HCT116 (cell line): ENCODE data around the gene HVCN1. TPM values are rescaled to one million over a fixed set of nuclear protein-coding genes. Genes with fewer than 3 reads are reported as not detected.

Experiments
- ATAC-seq: fragments of 200-7000 bp; cut with Tn5 transposase; 2 replicates; pipeline ENCODE4 v1.9.1; 2020; ENCODE audit warnings: mild to moderate bottlenecking, moderate library complexity
- BruUV-seq: library from RNA; stranded (reverse); fragments of 400-500 nt; replicated peaks from 2 replicates; lab custom pipeline; 2021; lab: Mats Ljungman, UMichigan
- CTCF ChIA-PET: fragments of 300-600 bp; sonication (Branson Sonifier 250); formaldehyde crosslinking; loops from one replicate; lab custom pipeline; 2021; ENCODE audit warnings: antibody characterized with exemption; lab: Charles Lee
- POLR2A ChIA-PET: fragments of 300-600, 350-600 bp; sonication (Branson Sonifier 250); formaldehyde crosslinking; loops from one replicate; lab custom pipeline; 2021; ENCODE audit warnings: antibody characterized with exemption; lab: Charles Lee
- RAD21 ChIA-PET, 2 experiments: fragments of 300-600 bp; sonication (Branson Sonifier 250); formaldehyde crosslinking; loops; one replicate each; lab custom pipeline; 2023; ENCODE audit warnings: low total read pairs in 2 of 2; ENCODE audit not compliant: uncharacterized antibody in 2 of 2, unreplicated experiment in 2 of 2, low non-redundant PET in 1 of 2; lab: Charles Lee
- DNase-seq: peaks from one replicate; pipeline ENCODE4 v3.0.0-alpha.2; 2010; ENCODE audit warnings: low read depth, low spot score
- H2AFZ ChIP-seq: fragments of 200-600 bp; shearing (Covaris generic), sonication (generic); 2 replicates; pipeline ENCODE4 v1.6.1; 2017; ENCODE audit warnings: low read depth, mixed run types, mixed read lengths, antibody characterized with exemption, low read length; ENCODE audit not compliant: poor library complexity, severe bottlenecking
- H3K27ac ChIP-seq: 2 replicates; pipeline ENCODE4 v1.5.1; 2012; ENCODE audit warnings: low read depth, low read length
- H3K27me3 ChIP-seq: fragments of 200-600 bp; sonication (generic); 2 replicates; pipeline ENCODE4 v1.6.1; 2016; ENCODE audit warnings: mixed run types, low read length, mixed read lengths; ENCODE audit not compliant: insufficient read depth
- H3K36me3 ChIP-seq, 2 experiments: fragments of 200-500 bp in 1 of 2; fragments of 200-600 bp in 1 of 2; sonication (Bioruptor generic) in 1 of 2; sonication (generic) in 1 of 2; 2 replicates each; pipeline versions ENCODE4 v1.5.1 to v1.6.1; 2014 to 2016; ENCODE audit warnings: low read length in 2 of 2, inconsistent platforms in 1 of 2, mixed read lengths in 1 of 2, mixed run types in 1 of 2; ENCODE audit not compliant: insufficient read depth in 2 of 2, control insufficient read depth in 1 of 2
- H3K4me1 ChIP-seq, 2 experiments: fragments of 200-600 bp in 1 of 2; sonication (generic) in 1 of 2; 2 replicates each; pipeline versions ENCODE4 v1.5.1 to v1.6.1; 2012 to 2017; ENCODE audit warnings: low read length in 2 of 2, inconsistent platforms in 1 of 2, mild to moderate bottlenecking in 1 of 2, mixed read lengths in 1 of 2, mixed run types in 1 of 2, moderate library complexity in 1 of 2; ENCODE audit not compliant: insufficient read depth in 2 of 2, control insufficient read depth in 1 of 2
- H3K4me2 ChIP-seq: fragments of 200-600 bp; sonication (generic); 2 replicates; pipeline ENCODE4 v1.6.1; 2017; ENCODE audit warnings: mixed run types, low read length, mixed read lengths
- H3K4me3 ChIP-seq, 2 experiments: fragments of 200-600 bp in 1 of 2; sonication (generic) in 1 of 2; replicated peaks in 1 of 2; 2 replicates each; pipeline ENCODE4 v1.5.1; 2011 to 2016; ENCODE audit warnings: low read length in 2 of 2, control low read depth in 1 of 2, low read depth in 1 of 2, mild to moderate bottlenecking in 1 of 2, mixed read lengths in 1 of 2, mixed run types in 1 of 2
- H3K79me2 ChIP-seq: fragments of 200-600 bp; sonication (generic); 2 replicates; pipeline ENCODE4 v1.6.1; 2017; ENCODE audit warnings: mild to moderate bottlenecking, mixed run types, low read length, moderate library complexity, mixed read lengths; ENCODE audit not compliant: insufficient read depth
- H3K9ac ChIP-seq: fragments of 200-600 bp; sonication (generic); 2 replicates; pipeline ENCODE4 v1.6.1; 2016; ENCODE audit warnings: low read length, mixed read lengths
- H3K9me2 ChIP-seq: fragments of 200-600 bp; sonication (generic), shearing (Covaris generic); 2 replicates; pipeline ENCODE4 v1.6.1; 2017; ENCODE audit warnings: mixed run types, mild to moderate bottlenecking, moderate library complexity; ENCODE audit not compliant: insufficient read depth
- H3K9me3 ChIP-seq, 2 experiments: fragments of 200-500 bp in 1 of 2; fragments of 200-600 bp in 1 of 2; sonication (Bioruptor generic) in 1 of 2; sonication (generic) in 1 of 2; 2 replicates each; pipeline ENCODE4 v1.6.1; 2014 to 2017; ENCODE audit warnings: low read length in 2 of 2, mixed read lengths in 2 of 2, inconsistent platforms in 1 of 2, low read depth in 1 of 2, mild to moderate bottlenecking in 1 of 2, mixed run types in 1 of 2, moderate library complexity in 1 of 2; ENCODE audit not compliant: control insufficient read depth in 1 of 2, insufficient read depth in 1 of 2
- H4K20me1 ChIP-seq: fragments of 200-600 bp; sonication (generic), shearing (Covaris generic); 2 replicates; pipeline ENCODE4 v1.6.1; 2017; ENCODE audit warnings: mixed run types, mild to moderate bottlenecking, moderate library complexity; ENCODE audit not compliant: insufficient read depth
- CEBPB ChIP-seq: IDR thresholded peaks from 2 replicates; pipeline ENCODE4 v1.6.1; 2012; ENCODE audit warnings: low read depth
- EGR1 ChIP-seq: IDR thresholded peaks from 2 replicates; pipeline ENCODE4 v1.6.1; 2012; ENCODE audit warnings: low read depth
- EZH2 ChIP-seq: fragments of 200-600 bp; sonication (generic); IDR thresholded peaks from 2 replicates; pipeline ENCODE4 v1.6.1; 2017; ENCODE audit warnings: antibody characterized with exemption, mixed run types
- EZH2phosphoT487 ChIP-seq: fragments of 200-600 bp; IDR thresholded peaks from 2 replicates; pipeline ENCODE4 v1.6.1; 2018; ENCODE audit warnings: antibody characterized with exemption, borderline replicate concordance
- POLR2A ChIP-seq: IDR thresholded peaks from 2 replicates; pipeline ENCODE4 v1.7.0; 2011; ENCODE audit warnings: borderline replicate concordance; ENCODE audit not compliant: insufficient read depth, insufficient read length; ENCODE audit errors: extremely low read depth
- POLR2AphosphoS5 ChIP-seq: IDR thresholded peaks from 2 replicates; pipeline ENCODE4 v1.6.1; 2011; ENCODE audit warnings: mild to moderate bottlenecking, low read depth, low read length, moderate library complexity
- RAD21 ChIP-seq: IDR thresholded peaks from 2 replicates; pipeline ENCODE4 v1.6.1; 2012; ENCODE audit warnings: low read depth, mild to moderate bottlenecking
- REST ChIP-seq: IDR thresholded peaks from 2 replicates; pipeline ENCODE4 v1.6.1; 2012; ENCODE audit warnings: low read depth
- SP1 ChIP-seq: IDR thresholded peaks from 2 replicates; pipeline ENCODE4 v1.6.1; 2012; ENCODE audit warnings: low read depth
- SRF ChIP-seq: IDR thresholded peaks from 2 replicates; pipeline ENCODE4 v1.6.1; 2012; ENCODE audit warnings: low read depth
- TCF7L2 ChIP-seq: IDR thresholded peaks from 2 replicates; pipeline ENCODE4 v1.7.0; 2011; ENCODE audit warnings: borderline replicate concordance, inconsistent platforms; ENCODE audit not compliant: insufficient read depth, insufficient read length; ENCODE audit errors: extremely low read depth
- YY1 ChIP-seq: IDR thresholded peaks from 2 replicates; pipeline ENCODE4 v1.6.1; 2011; ENCODE audit warnings: low read length, low read depth, moderate library complexity, mild to moderate bottlenecking; ENCODE audit not compliant: insufficient replicate concordance; ENCODE audit errors: extremely low read depth
- ZFX ChIP-seq: fragments of 450-650 bp; IDR thresholded peaks from 2 replicates; pipeline ENCODE4 v1.6.1; 2017
- intact Hi-C: fragments of 100-400 bp; cut with micrococcal nuclease; formaldehyde crosslinking; loops from 2 replicates; pipeline ENCODE4 v1.10.0; 2022
- total RNA-seq: library from RNA; stranded (reverse); gene quantifications from one replicate; pipeline ENCODE4 v1.2.1, GENCODE V29; 2021; ENCODE audit not compliant: unreplicated experiment

The HVCN1 gene
- total RNA-seq, 1 experiment from 2014 or later, result 0.15 TPM

DNA sequence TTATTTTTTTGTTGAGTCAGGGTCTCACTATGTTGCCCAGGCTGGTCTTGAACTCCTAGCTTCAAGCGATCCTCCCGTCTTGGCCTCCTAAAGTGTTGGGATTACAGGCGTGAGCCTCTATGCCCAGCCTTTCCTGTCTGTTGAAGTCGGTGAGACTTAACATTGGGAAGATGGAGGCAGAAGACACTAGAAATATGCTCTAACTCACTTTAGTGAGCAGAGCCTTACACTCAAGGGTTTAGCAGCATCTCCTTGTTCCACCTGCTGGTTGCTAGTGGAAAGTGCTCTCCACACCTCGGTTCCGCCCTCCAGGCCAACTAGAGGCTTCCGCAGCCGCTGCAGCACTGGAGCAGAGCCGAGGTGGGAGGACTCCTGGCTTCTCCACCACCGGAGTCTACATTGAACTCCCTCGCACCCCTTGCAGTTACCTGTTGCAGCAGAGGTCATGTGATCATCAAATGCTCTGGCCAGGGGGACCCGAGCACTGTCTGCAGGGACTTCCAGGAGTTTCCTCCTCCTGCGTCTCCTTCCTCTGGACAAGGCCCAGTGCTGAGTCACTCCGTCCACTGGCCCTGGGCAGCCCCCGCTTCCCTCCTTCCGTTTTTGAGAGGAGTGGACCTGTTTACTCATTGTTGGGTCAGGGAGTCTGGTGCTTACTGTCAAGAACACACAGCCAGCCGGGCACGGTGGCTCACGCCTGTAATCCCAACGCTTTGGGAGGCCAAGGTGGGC lies 9.4 kb upstream of the HVCN1 start (continued):
- no peak for TF ChIP-seq YY1

- Histone ChIP-seq H2AFZ (no peak overlapping the region), H3K4me1 (peaks cover 6 to 14% of the 10 kb centered on the region in 2 experiments), H3K79me2 (no peaks in the 10 kb centered on the region), H3K27ac (no peak overlapping the region), H3K4me3 (no peak overlapping the region), H3K4me2 (no peak overlapping the region), H3K9me3 (no peaks in the 10 kb centered on the region), H3K9me2 (no peaks in the 10 kb centered on the region), H3K27me3 (no peaks in the 10 kb centered on the region), H3K9ac (no peak overlapping the region), H4K20me1 (no peaks in the 10 kb centered on the region), H3K36me3 (no peaks in the 10 kb centered on the region)
- ChIA-PET RAD21 (no interaction called here), POLR2A (no interaction called here), CTCF (interaction anchor here (1.1 kb wide), 1 partner anchor 247 kb away, joined by 3 read pairs; the partner anchor contains the start of gene ARPC3)
- no TSS peak for BruUV-seq
- TF ChIP-seq POLR2A, result no peak
- TF ChIP-seq POLR2AphosphoS5, result no peak
- no peak for TF ChIP-seq EZH2phosphoT487
- no peak for TF ChIP-seq EGR1
- TF ChIP-seq EZH2, result no peak
- no peak for TF ChIP-seq RAD21
- no peak for TF ChIP-seq TCF7L2
- TF ChIP-seq ZFX, result no peak
- no peak for TF ChIP-seq SRF
- no peak for TF ChIP-seq SP1
- no peak for TF ChIP-seq CEBPB
- TF ChIP-seq REST, result no peak
- ATAC-seq (no peak), DNase-seq (no peak)
- intact Hi-C loops, result loop anchor here (10.0 kb wide), 1 partner anchor 82 kb away; the partner anchor contains the start of gene TCTN1
These were observed 8.3 kb upstream of the HVCN1 start for GRCh38 chr12:110697236-110697635.
